Neural progenitor cell (in vitro differentiated cells): ENCODE results near the gene SLC16A13. TPM values are rescaled to one million over a fixed set of nuclear protein-coding genes. Genes with fewer than 3 reads are reported as not detected.
"Not testable (repeated sequence)": the region's sequence is repeated elsewhere in the genome, so short reads cannot be mapped to it uniquely, and the experiment has no call there.

ENCODE experiments used
- DNase-seq: peaks from one replicate; pipeline ENCODE4 v3.0.0-alpha.2; 2016; ENCODE audit warnings: low spot score
- H2AFZ ChIP-seq: fragments of 200-600 bp; sonication (generic); replicated peaks from 2 replicates; pipeline ENCODE4 v1.6.1; 2016; ENCODE audit warnings: antibody characterized with exemption
- H3F3A ChIP-seq: fragments of 200-600 bp; sonication (generic); 2 replicates; pipeline ENCODE4 v1.6.1; 2016; ENCODE audit warnings: antibody characterized with exemption, low read depth
- H3K27ac ChIP-seq: fragments of 200-600 bp; sonication (generic); 2 replicates; pipeline ENCODE4 v1.5.1; 2016; ENCODE audit warnings: mild to moderate bottlenecking
- H3K27me3 ChIP-seq: fragments of 200-600 bp; sonication (generic); 2 replicates; pipeline ENCODE4 v1.6.1; 2016; ENCODE audit warnings: mild to moderate bottlenecking, moderate library complexity
- H3K36me3 ChIP-seq: fragments of 200-600 bp; sonication (generic); 2 replicates; pipeline ENCODE4 v1.5.1; 2016
- H3K4me1 ChIP-seq: fragments of 200-600 bp; sonication (generic); 2 replicates; pipeline ENCODE4 v1.6.1; 2016; ENCODE audit warnings: mixed run types
- H3K4me2 ChIP-seq: fragments of 200-600 bp; sonication (generic); 2 replicates; pipeline ENCODE4 v1.6.1; 2016
- H3K4me3 ChIP-seq: fragments of 200-600 bp; sonication (generic); 2 replicates; pipeline ENCODE4 v1.5.1; 2016
- H3K79me2 ChIP-seq: fragments of 200-600 bp; sonication (generic); 2 replicates; pipeline ENCODE4 v1.6.1; 2016; ENCODE audit warnings: low read depth
- H3K9ac ChIP-seq: fragments of 200-600 bp; sonication (generic); 2 replicates; pipeline ENCODE4 v1.6.1; 2016
- H3K9me3 ChIP-seq: fragments of 200-600 bp; sonication (generic); 2 replicates; pipeline ENCODE4 v1.5.1; 2016; ENCODE audit warnings: low read depth
- H4K20me1 ChIP-seq: fragments of 200-600 bp; sonication (generic); 2 replicates; pipeline ENCODE4 v1.6.1; 2016; ENCODE audit warnings: low read depth
- H3K27ac Mint-ChIP-seq: 3 replicates; pipeline ENCODE4 v1.8.0; 2021; ENCODE audit warnings: mixed read lengths
- H3K27me3 Mint-ChIP-seq: 2 replicates; pipeline ENCODE4 v1.8.0; 2022; ENCODE audit warnings: low read depth, mild to moderate bottlenecking, inconsistent platforms, moderate library complexity, mixed read lengths; ENCODE audit not compliant: insufficient read depth
- H3K36me3 Mint-ChIP-seq: 3 replicates; pipeline ENCODE4 v1.8.0; 2021; ENCODE audit warnings: mixed read lengths
- H3K4me1 Mint-ChIP-seq: 3 replicates; pipeline ENCODE4 v1.8.0; 2021; ENCODE audit warnings: mixed read lengths
- H3K4me3 Mint-ChIP-seq: 3 replicates; pipeline ENCODE4 v1.8.0; 2021; ENCODE audit warnings: mild to moderate bottlenecking, moderate library complexity, mixed read lengths
- H3K9me3 Mint-ChIP-seq: 3 replicates; pipeline ENCODE4 v1.8.0; 2020; ENCODE audit warnings: mixed read lengths
- microRNA counts: library from miRNA; unstranded; fragments of <30 nt; microRNA quantifications from one replicate; lab custom pipeline; 2016
- small RNA-seq: library from RNA; depleted of rRNA; stranded (forward); fragments of <200 nt; gene quantifications from one replicate; pipeline ENCODE3, GENCODE V24; 2015
- total RNA-seq: library from RNA; depleted of rRNA; stranded (reverse); fragments of >200 nt; gene quantifications from 2 replicates; pipeline ENCODE4 v1.2.3, GENCODE V29; 2015; ENCODE audit warnings: low replicate concordance

SLC16A13 gene
- total RNA-seq, 1 donor from 2014 or later, result not detected

DNA sequence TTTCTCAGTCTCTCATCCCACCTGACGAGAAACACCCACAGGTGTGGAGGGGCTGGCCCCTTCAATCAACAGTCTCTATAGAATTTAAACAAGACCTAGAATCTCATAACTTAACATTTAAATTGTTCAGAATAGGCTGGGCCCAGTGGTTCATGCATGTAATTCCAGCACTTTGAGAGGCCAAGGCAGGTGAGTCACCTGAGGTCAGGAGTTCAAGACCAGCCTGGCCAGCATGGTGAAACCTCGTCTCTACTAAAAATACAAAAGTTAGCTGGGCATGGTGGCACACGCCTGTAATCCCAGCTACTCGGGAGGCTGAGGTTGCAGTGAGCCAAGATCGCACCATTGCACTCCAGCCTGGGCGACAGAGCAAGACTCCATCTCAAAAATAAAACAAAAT is 53.8 kb downstream of the SLC16A13 start:
- H3K79me2 ChIP-seq, H3K36me3 ChIP-seq, H4K20me1 ChIP-seq, H3K4me1 ChIP-seq, H3K4me3 ChIP-seq, H3K27me3 ChIP-seq, H3K4me3 Mint-ChIP-seq, H3K27me3 Mint-ChIP-seq, H3F3A ChIP-seq, H3K36me3 Mint-ChIP-seq, H3K27ac Mint-ChIP-seq, DNase-seq, H3K9me3 ChIP-seq, H3K27ac ChIP-seq, H2AFZ ChIP-seq, H3K4me2 ChIP-seq, H3K9ac ChIP-seq: not testable (repeated sequence)
- peaks cover 12% of the 10 kb centered on the region for H3K4me1 Mint-ChIP-seq
- peaks cover 12% of the 10 kb centered on the region for H3K9me3 Mint-ChIP-seq

MicroRNAs encoded within 50 kb of the gene (microRNA counts, 767-probe panel; counts per million panel counts)
- microRNA hsa-miR-195-5p (lab: Ali Mortazavi, UCI) (460 counts per million, percentile 90 among the panel's probes with 10 or more counts), microRNA hsa-miR-497-5p (lab: Ali Mortazavi, UCI) (460 counts per million, percentile 90 among the panel's probes with 10 or more counts)

Small RNA genes within 50 kb of the gene (small RNA-seq; reads per million reads assigned to genes)
- not detected for gene AC120057.1

Other genes starting within 250 kb of the SLC16A13 start
- gene TEKT1, start 204.3 kb upstream of the SLC16A13 start, total RNA-seq, result not detected in 2 replicates
- gene ALOX12, start 40.0 kb upstream of the SLC16A13 start, total RNA-seq, result 0.21 and 0.40 TPM in 2 replicates
- 104 and 137 TPM in 2 replicates for gene RNASEK, start 23.4 kb upstream of the SLC16A13 start, total RNA-seq
- 3.8 and 5.3 TPM in 2 replicates for gene BCL6B, start 13.0 kb upstream of the SLC16A13 start, total RNA-seq
- gene SLC16A11, start 8.1 kb downstream of the SLC16A13 start, total RNA-seq, result not detected in 2 replicates
- not detected in 2 replicates for gene CLEC10A, start 44.2 kb downstream of the SLC16A13 start, total RNA-seq
- gene ASGR2, start 78.8 kb downstream of the SLC16A13 start, total RNA-seq, result not detected in 2 replicates
- 3.1 and 4.4 TPM in 2 replicates for gene ASGR1, start 143.4 kb downstream of the SLC16A13 start, total RNA-seq
- 23.5 and 50.5 TPM in 2 replicates for gene DLG4, start 183.8 kb downstream of the SLC16A13 start, total RNA-seq
- 86.7 and 194 TPM in 2 replicates for gene ACADVL, start 183.9 kb downstream of the SLC16A13 start, total RNA-seq
- 43.9 and 113 TPM in 2 replicates for gene DVL2, start 198.5 kb downstream of the SLC16A13 start, total RNA-seq
- gene PHF23, start 203.4 kb downstream of the SLC16A13 start, total RNA-seq, result 31.6 and 59.1 TPM in 2 replicates
- gene GABARAP, start 206.4 kb downstream of the SLC16A13 start, total RNA-seq, result 225 and 276 TPM in 2 replicates
- gene CTDNEP1, start 215.7 kb downstream of the SLC16A13 start, total RNA-seq, result 46.5 and 55.3 TPM in 2 replicates
- gene ELP5, start 216.2 kb downstream of the SLC16A13 start, total RNA-seq, result 17.5 and 42.2 TPM in 2 replicates
- gene CLDN7, start 226.5 kb downstream of the SLC16A13 start, total RNA-seq, result 0.32 and 1.3 TPM in 2 replicates
- 1.7 and 7.3 TPM in 2 replicates for gene SLC2A4, start 245.7 kb downstream of the SLC16A13 start, total RNA-seq